D721Med (cell line): Measurements from ENCODE around the gene CMTM7.
A peak's percentile ranks its signal among the peaks of the same experiment; 100 is the strongest.
"Not testable (repeated sequence)": the region's sequence is repeated elsewhere in the genome, so short reads cannot be mapped to it uniquely, and the experiment has no call there.

ENCODE experiments used
- DNase-seq: peaks from one replicate; pipeline ENCODE4 v3.0.0; 2011; ENCODE audit warnings: low spot score; ENCODE audit not compliant: insufficient read length
- FAIRE-seq: peaks from 2 replicates; lab custom pipeline; 2011; peaks lifted over from hg19 to GRCh38; lab: Jason Lieb, UNC
- CTCF ChIP-seq: IDR thresholded peaks from 2 replicates; pipeline ENCODE4 v1.5.1; 2012; ENCODE audit warnings: mild to moderate bottlenecking, control low read depth; ENCODE audit not compliant: insufficient read depth; ENCODE audit errors: missing control alignments

The CMTM7 gene

GRCh38 chr3:32464726-32465125, 73.1 kb downstream of the CMTM7 start:
- not testable (repeated sequence) for FAIRE-seq, DNase-seq

- FAIRE-seq, DNase-seq: not testable (repeated sequence)
These were observed 75.2 kb downstream of the CMTM7 start for GRCh38 chr3:32466808-32467207.

- FAIRE-seq (no peak), DNase-seq (peak; percentile 89)
These were observed 75.8 kb downstream of the CMTM7 start for GRCh38 chr3:32467333-32468070.

GRCh38 chr3:32469151-32469874, 77.7 kb downstream of the CMTM7 start:
- no peak for TF ChIP-seq CTCF
- no peak for DNase-seq
- no peak for FAIRE-seq

More at GRCh38 chr3:32467333-32468070, 75.8 kb downstream of the CMTM7 start:
- TF ChIP-seq CTCF, result peak; percentile 87

GRCh38 chr3:32470362-32470761, 78.7 kb downstream of the CMTM7 start:
- DNase-seq (no peak), FAIRE-seq (no peak)
- TF ChIP-seq CTCF, result no peak

- no peak for FAIRE-seq
- no peak for TF ChIP-seq CTCF
These were observed 79.6 kb downstream of the CMTM7 start for GRCh38 chr3:32471246-32471645.

GRCh38 chr3:32472151-32472550, 80.5 kb downstream of the CMTM7 start:
- FAIRE-seq, DNase-seq: not testable (repeated sequence)

More at GRCh38 chr3:32471246-32471645, 79.6 kb downstream of the CMTM7 start:
- DNase-seq, result no peak

- TF ChIP-seq CTCF, result no peak
- FAIRE-seq, result no peak
- no peak for DNase-seq
These were observed 82.5 kb downstream of the CMTM7 start for GRCh38 chr3:32474201-32474600.
